Neural cell (in vitro differentiated cells): ENCODE results near the gene MCM3AP. TPM values are rescaled to one million over a fixed set of nuclear protein-coding genes. Genes with fewer than 3 reads are reported as not detected.

Source experiments
- H2AFZ ChIP-seq: fragments of 200-600, 300-800 bp; sonication (generic), shearing (Covaris generic); 2 replicates; pipeline ENCODE4 v1.6.0; 2014; ENCODE audit warnings: low read depth, mild to moderate bottlenecking, antibody characterized with exemption, low read length, moderate library complexity
- H3F3A ChIP-seq: fragments of 200-600 bp; shearing (Covaris generic); 2 replicates; pipeline ENCODE4 v1.6.1; 2016; ENCODE audit warnings: mild to moderate bottlenecking, moderate library complexity, mixed read lengths, antibody characterized with exemption, low read length; ENCODE audit not compliant: insufficient read depth, poor library complexity, severe bottlenecking
- H3K27ac ChIP-seq: fragments of 200-600, 300-800 bp; sonication (generic), shearing (Covaris generic); 2 replicates; pipeline ENCODE4 v1.5.1; 2014; ENCODE audit warnings: mild to moderate bottlenecking, low read length, moderate library complexity
- H3K27me3 ChIP-seq: fragments of 300-800, 200-600 bp; sonication (generic), shearing (Covaris generic); 2 replicates; pipeline ENCODE4 v1.6.0; 2014; ENCODE audit warnings: mild to moderate bottlenecking, low read depth, low read length, moderate library complexity; ENCODE audit not compliant: insufficient read depth
- H3K36me3 ChIP-seq: fragments of 300-800, 200-600 bp; sonication (generic), shearing (Covaris generic); 2 replicates; pipeline ENCODE4 v1.5.1; 2014; ENCODE audit warnings: mild to moderate bottlenecking, antibody characterized with exemption, low read length, moderate library complexity; ENCODE audit not compliant: insufficient read depth
- H3K4me2 ChIP-seq: fragments of 300-800, 200-600 bp; sonication (generic), shearing (Covaris generic); 2 replicates; pipeline ENCODE4 v1.6.0; 2014; ENCODE audit warnings: mild to moderate bottlenecking, low read length
- H3K4me3 ChIP-seq: fragments of 300-800, 200-600 bp; sonication (generic), shearing (Covaris generic); 2 replicates; pipeline ENCODE4 v1.5.1; 2014; ENCODE audit warnings: mild to moderate bottlenecking, low read length, moderate library complexity
- H3K79me2 ChIP-seq: fragments of 200-600 bp; shearing (Covaris generic); replicated peaks from 2 replicates; pipeline ENCODE4 v1.6.0; 2014; ENCODE audit warnings: mild to moderate bottlenecking, low read length, moderate library complexity; ENCODE audit not compliant: insufficient read depth
- H3K9ac ChIP-seq: fragments of 300-800, 200-600 bp; sonication (generic), shearing (Covaris generic); 2 replicates; pipeline ENCODE4 v1.6.1; 2016; ENCODE audit warnings: mild to moderate bottlenecking, low read length, mixed read lengths
- H3K9me2 ChIP-seq: fragments of 200-600 bp; shearing (Covaris generic); 2 replicates; pipeline ENCODE4 v1.6.1; 2016; ENCODE audit warnings: mild to moderate bottlenecking, low read length, mixed read lengths; ENCODE audit not compliant: insufficient read depth
- H3K9me3 ChIP-seq: fragments of 200-600, 300-800 bp; sonication (generic), shearing (Covaris generic); 2 replicates; pipeline ENCODE4 v1.6.1; 2016; ENCODE audit warnings: mild to moderate bottlenecking, mixed run types, low read length, moderate library complexity, mixed read lengths
- H4K20me1 ChIP-seq: fragments of 200-600 bp; shearing (Covaris generic); 2 replicates; pipeline ENCODE4 v1.6.1; 2016; ENCODE audit warnings: mild to moderate bottlenecking, mixed run types; ENCODE audit not compliant: insufficient read depth
- EP300 ChIP-seq: fragments of 450-650 bp; conservative IDR thresholded peaks from 2 replicates; pipeline ENCODE4 v1.6.1; 2014; ENCODE audit warnings: antibody characterized with exemption, mild to moderate bottlenecking, moderate library complexity; ENCODE audit not compliant: poor library complexity, severe bottlenecking
- EZH2 ChIP-seq: fragments of 200-600, 300-800 bp; shearing (Covaris generic), sonication (generic); IDR thresholded peaks from 2 replicates; pipeline ENCODE4 v1.6.1; 2014; ENCODE audit warnings: antibody characterized with exemption, low read length, borderline replicate concordance, mild to moderate bottlenecking; ENCODE audit not compliant: insufficient read depth, poor library complexity, severe bottlenecking
- MXI1 ChIP-seq: fragments of 450-650 bp; conservative IDR thresholded peaks from 2 replicates; pipeline ENCODE4 v1.6.1; 2014; ENCODE audit warnings: antibody characterized with exemption, mild to moderate bottlenecking; ENCODE audit not compliant: poor library complexity, severe bottlenecking
- POLR2AphosphoS5 ChIP-seq: IDR thresholded peaks from 2 replicates; pipeline ENCODE4 v1.6.1; 2012
- RAD21 ChIP-seq: fragments of 450-650 bp; conservative IDR thresholded peaks from 2 replicates; pipeline ENCODE4 v1.6.1; 2014; ENCODE audit warnings: antibody characterized with exemption, mild to moderate bottlenecking, moderate library complexity
- SMC3 ChIP-seq: fragments of 450-650 bp; conservative IDR thresholded peaks from 2 replicates; pipeline ENCODE4 v1.6.1; 2014; ENCODE audit warnings: antibody characterized with exemption, mild to moderate bottlenecking, moderate library complexity; ENCODE audit not compliant: poor library complexity
- TAF1 ChIP-seq: IDR thresholded peaks from 2 replicates; pipeline ENCODE4 v1.6.1; 2012; ENCODE audit warnings: low read depth
- polyA plus RNA-seq: library from polyadenylated mRNA; depleted of rRNA; stranded (reverse); fragments of >200 nt; gene quantifications from 2 replicates; pipeline ENCODE4 v1.2.3, GENCODE V29; 2014
- TF ChIP-seq, protein P1 (sequence below): IDR thresholded peaks from 2 replicates; pipeline ENCODE4 v1.6.1; 2012; ENCODE audit warnings: borderline replicate concordance
- TF ChIP-seq, protein P2 (sequence below): fragments of 450-650 bp; IDR thresholded peaks from 2 replicates; pipeline ENCODE4 v1.5.1; 2014; ENCODE audit warnings: antibody characterized with exemption, mild to moderate bottlenecking, moderate library complexity; ENCODE audit not compliant: poor library complexity, severe bottlenecking

The MCM3AP gene
- polyA plus RNA-seq, 1 donor from 2014 or later, result 74.2 TPM

DNA sequence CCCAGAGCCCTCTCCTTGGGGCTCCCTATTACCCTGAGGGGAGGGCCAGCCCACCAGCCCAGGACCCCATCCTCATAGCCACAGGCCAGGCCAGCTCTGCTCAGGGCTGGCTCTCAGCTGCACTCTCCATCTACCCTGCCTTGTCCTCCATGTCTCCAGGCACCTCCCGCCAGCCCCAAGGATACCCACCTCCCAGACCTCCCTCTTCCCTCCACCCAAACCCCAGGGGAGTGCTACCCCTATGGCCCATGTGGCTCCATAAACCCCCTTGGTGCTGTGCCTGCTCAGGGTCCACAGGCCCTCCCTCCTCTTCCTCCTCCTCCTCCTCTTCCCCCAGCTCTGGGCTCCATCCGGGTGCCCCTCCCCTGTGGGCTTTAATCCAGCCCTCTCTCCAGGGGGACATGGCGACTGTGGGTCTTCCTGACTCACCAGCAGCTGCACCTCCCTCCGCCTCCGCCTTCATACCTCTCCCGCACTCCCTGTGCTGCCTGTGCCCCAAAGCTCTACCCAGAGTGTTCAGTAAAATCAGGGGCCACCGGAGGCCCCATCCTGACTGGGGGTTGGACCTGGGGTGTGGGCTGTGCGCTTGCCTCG is 9.9 kb upstream of the MCM3AP start:
- H4K20me1 ChIP-seq, result no peaks in the 10 kb centered on the region
- H3K4me2 ChIP-seq, result no peak overlapping the region
- H3K9me2 ChIP-seq, result no peaks in the 10 kb centered on the region
- H3K9me3 ChIP-seq, result no peaks in the 10 kb centered on the region
- H3K9ac ChIP-seq, result no peak overlapping the region
- H3F3A ChIP-seq, result no peaks in the 10 kb centered on the region
- no peak overlapping the region for H3K27ac ChIP-seq
- no peak overlapping the region for H3K4me3 ChIP-seq
- no peaks in the 10 kb centered on the region for H3K79me2 ChIP-seq
- no peak overlapping the region for H2AFZ ChIP-seq
- H3K36me3 ChIP-seq, result no peaks in the 10 kb centered on the region
- no peaks in the 10 kb centered on the region for H3K27me3 ChIP-seq
- TF ChIP-seq MXI1, result no peak
- TF ChIP-seq RAD21, result no peak
- TF ChIP-seq, protein P1, sequence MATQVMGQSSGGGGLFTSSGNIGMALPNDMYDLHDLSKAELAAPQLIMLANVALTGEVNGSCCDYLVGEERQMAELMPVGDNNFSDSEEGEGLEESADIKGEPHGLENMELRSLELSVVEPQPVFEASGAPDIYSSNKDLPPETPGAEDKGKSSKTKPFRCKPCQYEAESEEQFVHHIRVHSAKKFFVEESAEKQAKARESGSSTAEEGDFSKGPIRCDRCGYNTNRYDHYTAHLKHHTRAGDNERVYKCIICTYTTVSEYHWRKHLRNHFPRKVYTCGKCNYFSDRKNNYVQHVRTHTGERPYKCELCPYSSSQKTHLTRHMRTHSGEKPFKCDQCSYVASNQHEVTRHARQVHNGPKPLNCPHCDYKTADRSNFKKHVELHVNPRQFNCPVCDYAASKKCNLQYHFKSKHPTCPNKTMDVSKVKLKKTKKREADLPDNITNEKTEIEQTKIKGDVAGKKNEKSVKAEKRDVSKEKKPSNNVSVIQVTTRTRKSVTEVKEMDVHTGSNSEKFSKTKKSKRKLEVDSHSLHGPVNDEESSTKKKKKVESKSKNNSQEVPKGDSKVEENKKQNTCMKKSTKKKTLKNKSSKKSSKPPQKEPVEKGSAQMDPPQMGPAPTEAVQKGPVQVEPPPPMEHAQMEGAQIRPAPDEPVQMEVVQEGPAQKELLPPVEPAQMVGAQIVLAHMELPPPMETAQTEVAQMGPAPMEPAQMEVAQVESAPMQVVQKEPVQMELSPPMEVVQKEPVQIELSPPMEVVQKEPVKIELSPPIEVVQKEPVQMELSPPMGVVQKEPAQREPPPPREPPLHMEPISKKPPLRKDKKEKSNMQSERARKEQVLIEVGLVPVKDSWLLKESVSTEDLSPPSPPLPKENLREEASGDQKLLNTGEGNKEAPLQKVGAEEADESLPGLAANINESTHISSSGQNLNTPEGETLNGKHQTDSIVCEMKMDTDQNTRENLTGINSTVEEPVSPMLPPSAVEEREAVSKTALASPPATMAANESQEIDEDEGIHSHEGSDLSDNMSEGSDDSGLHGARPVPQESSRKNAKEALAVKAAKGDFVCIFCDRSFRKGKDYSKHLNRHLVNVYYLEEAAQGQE, result no peak

DNA sequence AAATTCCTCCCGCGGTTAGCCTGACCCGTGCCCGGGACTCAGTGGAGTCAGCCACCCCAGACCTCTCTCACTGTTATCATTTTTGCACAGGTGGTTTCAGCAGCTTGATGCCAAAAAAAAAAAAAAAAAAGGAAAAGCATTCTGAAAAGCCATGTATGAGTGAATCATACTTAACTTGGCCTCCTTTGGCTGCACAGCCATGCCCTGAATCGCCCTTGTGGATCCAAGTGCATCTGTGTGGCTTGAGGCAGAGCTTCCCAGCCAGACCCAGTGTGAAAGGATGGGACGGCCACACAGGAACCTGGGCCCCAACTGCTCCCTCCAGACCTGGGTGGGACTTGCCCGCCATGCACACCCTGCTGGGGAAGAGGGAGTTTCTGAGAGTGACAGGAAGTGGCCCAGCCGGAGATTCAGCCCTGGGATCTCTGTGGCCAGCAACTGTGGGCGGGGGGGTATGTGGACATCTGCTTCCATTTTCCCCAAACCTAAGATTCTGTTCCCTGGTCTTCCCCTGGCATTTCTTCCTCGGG is 9.3 kb upstream of the MCM3AP start:
- TF ChIP-seq RAD21, result no peak
- Histone ChIP-seq H3K4me2 (no peak overlapping the region), H2AFZ (no peak overlapping the region), H3K36me3 (no peaks in the 10 kb centered on the region), H3K27ac (no peak overlapping the region), H3K9me2 (no peaks in the 10 kb centered on the region), H4K20me1 (no peaks in the 10 kb centered on the region), H3K4me3 (no peak overlapping the region), H3F3A (no peaks in the 10 kb centered on the region), H3K27me3 (no peaks in the 10 kb centered on the region), H3K79me2 (no peaks in the 10 kb centered on the region), H3K9me3 (no peaks in the 10 kb centered on the region), H3K9ac (no peak overlapping the region)

DNA sequence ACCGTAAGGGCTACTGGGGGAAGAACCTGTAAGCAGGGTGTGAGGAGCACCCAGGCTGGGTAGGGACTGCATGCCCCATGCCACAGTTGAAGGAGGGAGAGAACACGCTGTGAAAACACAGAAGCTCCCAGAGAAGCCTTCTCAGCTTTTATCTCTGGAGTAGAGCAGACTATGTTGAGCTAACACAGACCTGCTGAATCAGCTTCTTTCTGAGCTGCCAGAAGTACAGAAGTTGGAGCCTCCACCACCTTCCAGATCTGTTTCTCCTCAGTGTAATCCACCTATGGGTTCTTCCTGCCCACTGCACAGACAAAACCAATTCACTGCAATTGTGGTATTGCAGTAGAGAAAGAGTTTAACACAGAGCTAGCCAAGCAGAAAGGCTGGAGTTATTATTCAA is 6.2 kb upstream of the MCM3AP start:
- H3K27ac ChIP-seq, result no peak overlapping the region
- TF ChIP-seq, protein P2, sequence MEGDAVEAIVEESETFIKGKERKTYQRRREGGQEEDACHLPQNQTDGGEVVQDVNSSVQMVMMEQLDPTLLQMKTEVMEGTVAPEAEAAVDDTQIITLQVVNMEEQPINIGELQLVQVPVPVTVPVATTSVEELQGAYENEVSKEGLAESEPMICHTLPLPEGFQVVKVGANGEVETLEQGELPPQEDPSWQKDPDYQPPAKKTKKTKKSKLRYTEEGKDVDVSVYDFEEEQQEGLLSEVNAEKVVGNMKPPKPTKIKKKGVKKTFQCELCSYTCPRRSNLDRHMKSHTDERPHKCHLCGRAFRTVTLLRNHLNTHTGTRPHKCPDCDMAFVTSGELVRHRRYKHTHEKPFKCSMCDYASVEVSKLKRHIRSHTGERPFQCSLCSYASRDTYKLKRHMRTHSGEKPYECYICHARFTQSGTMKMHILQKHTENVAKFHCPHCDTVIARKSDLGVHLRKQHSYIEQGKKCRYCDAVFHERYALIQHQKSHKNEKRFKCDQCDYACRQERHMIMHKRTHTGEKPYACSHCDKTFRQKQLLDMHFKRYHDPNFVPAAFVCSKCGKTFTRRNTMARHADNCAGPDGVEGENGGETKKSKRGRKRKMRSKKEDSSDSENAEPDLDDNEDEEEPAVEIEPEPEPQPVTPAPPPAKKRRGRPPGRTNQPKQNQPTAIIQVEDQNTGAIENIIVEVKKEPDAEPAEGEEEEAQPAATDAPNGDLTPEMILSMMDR, result no peak
- TF ChIP-seq EP300 (no peak), RAD21 (no peak), EZH2 (no peak), TAF1 (no peak), POLR2AphosphoS5 (no peak), SMC3 (no peak), MXI1 (no peak)
- TF ChIP-seq, protein P1, result no peak
- H2AFZ ChIP-seq, result no peak overlapping the region
- no peaks in the 10 kb centered on the region for H3K79me2 ChIP-seq
- no peaks in the 10 kb centered on the region for H4K20me1 ChIP-seq
- no peak overlapping the region for H3K4me3 ChIP-seq
- H3K9ac ChIP-seq, result no peak overlapping the region
- no peak overlapping the region for H3K4me2 ChIP-seq
- no peaks in the 10 kb centered on the region for H3F3A ChIP-seq
- H3K27me3 ChIP-seq, result no peaks in the 10 kb centered on the region
- no peaks in the 10 kb centered on the region for H3K9me3 ChIP-seq
- H3K36me3 ChIP-seq, result no peaks in the 10 kb centered on the region
- no peaks in the 10 kb centered on the region for H3K9me2 ChIP-seq
